Vagina (tissue), 2 donors: Measurements from ENCODE around the gene PLEKHM2. TPM values are rescaled to one million over a fixed set of nuclear protein-coding genes. Genes with fewer than 3 reads are reported as not detected.

Experiments
- DNase-seq, 2 donors: peaks; one replicate each; pipeline ENCODE4 v3.0.0-alpha.2; 2017; ENCODE audit errors: extremely low spot score in 2 of 2
- H3K27ac ChIP-seq: fragments of 200-600 bp; sonication (generic); one replicate; pipeline ENCODE4 v1.5.1; 2019
- H3K27me3 ChIP-seq: fragments of 200-600 bp; sonication (generic); one replicate; pipeline ENCODE4 v1.5.1; 2019
- H3K36me3 ChIP-seq, 2 donors: fragments of 200-600 bp; sonication (generic); one replicate each; pipeline ENCODE4 v1.5.1; 2017 to 2019
- H3K4me1 ChIP-seq: fragments of 200-600 bp; sonication (generic); one replicate; pipeline ENCODE4 v1.5.1; 2019
- H3K4me3 ChIP-seq, 2 donors: fragments of 200-600 bp; sonication (generic); 1 replicate in 1 of 2; 2 replicates in 1 of 2; pipeline ENCODE4 v1.5.1; 2016 to 2019
- H3K9me3 ChIP-seq: fragments of 200-600 bp; sonication (generic); one replicate; pipeline ENCODE4 v1.5.1; 2019
- CTCF ChIP-seq, 3 experiments: fragments of 450-650 bp in 2 of 3; fragments of 200-600 bp in 1 of 3; sonication (generic) in 1 of 3; IDR thresholded peaks; one replicate each; pipeline ENCODE4 v1.5.1; 2017 to 2019; ENCODE audit warnings: antibody characterized with exemption in 3 of 3, mild to moderate bottlenecking in 2 of 3, moderate library complexity in 2 of 3
- POLR2A ChIP-seq, 2 donors: fragments of 450-650 bp; IDR thresholded peaks; one replicate each; pipeline ENCODE4 v1.6.1; 2017; ENCODE audit warnings: antibody characterized with exemption in 2 of 2, mild to moderate bottlenecking in 2 of 2, moderate library complexity in 2 of 2
- POLR2AphosphoS5 ChIP-seq, 2 donors: sonication (generic); formaldehyde crosslinking; IDR thresholded peaks; one replicate each; pipeline ENCODE4 v1.9.0; 2017; ENCODE audit warnings: antibody characterized with exemption in 2 of 2, mild to moderate bottlenecking in 2 of 2, low read depth in 1 of 2; ENCODE audit not compliant: insufficient read depth in 1 of 2
- intact Hi-C: fragments of 100-400 bp; cut with DNase I; formaldehyde crosslinking; loops from one replicate; pipeline ENCODE4 v1.15.1; 2023
- total RNA-seq: library from RNA; depleted of rRNA; stranded (reverse); fragments of >200 nt; gene quantifications from one replicate; pipeline ENCODE4 v1.2.3, GENCODE V29; 2016

PLEKHM2 gene
- total RNA-seq, 1 donor from 2014 or later, result 56.2 TPM

- intact Hi-C loops, result loop anchor here (10.0 kb wide), 1 partner anchor 94 kb away; the partner anchor contains the start of gene DDI2
- TF ChIP-seq POLR2AphosphoS5 (IDR thresholded peaks at IDR 0.05; ENCODE audit: insufficient read depth in 1 of 2, low read depth in 1 of 2), result no peak
- no peak for TF ChIP-seq CTCF (IDR thresholded peaks at IDR 0.05)
- TF ChIP-seq POLR2A (IDR thresholded peaks at IDR 0.05), result no peak
- no peaks in the 10 kb centered on the region for H3K9me3 ChIP-seq
- no peaks in the 10 kb centered on the region for H3K27me3 ChIP-seq
- H3K36me3 ChIP-seq, result no peaks in the 10 kb centered on the region
- no peak for DNase-seq
- peaks cover 49% of the 10 kb centered on the region for H3K4me1 ChIP-seq
- H3K27ac ChIP-seq, result peak overlapping the region; percentile 3
- no peak overlapping the region for H3K4me3 ChIP-seq
These were observed 25.1 kb downstream of the PLEKHM2 start for GRCh38 chr1:15709226-15709625.

- peaks cover 31% of the 10 kb centered on the region for H3K4me1 ChIP-seq
- H3K27me3 ChIP-seq, result no peaks in the 10 kb centered on the region
- intact Hi-C loops, result no loop called here
- no peak overlapping the region for H3K27ac ChIP-seq
- no peak for TF ChIP-seq CTCF (IDR thresholded peaks at IDR 0.05)
- TF ChIP-seq POLR2AphosphoS5 (IDR thresholded peaks at IDR 0.05; ENCODE audit: insufficient read depth in 1 of 2, low read depth in 1 of 2), result no peak
- no peak for TF ChIP-seq POLR2A (IDR thresholded peaks at IDR 0.05)
- no peaks in the 10 kb centered on the region for H3K9me3 ChIP-seq
- DNase-seq, result no peak
- H3K36me3 ChIP-seq, result peaks cover 0 to 13% of the 10 kb centered on the region in 2 donors
- H3K4me3 ChIP-seq, result no peak overlapping the region
These were observed 28.0 kb downstream of the PLEKHM2 start for GRCh38 chr1:15712168-15712567.

GRCh38 chr1:15714406-15715136 is 30.5 kb downstream of the PLEKHM2 start:
- TF ChIP-seq POLR2A (IDR thresholded peaks at IDR 0.05) (no peak), POLR2AphosphoS5 (IDR thresholded peaks at IDR 0.05; ENCODE audit: insufficient read depth in 1 of 2, low read depth in 1 of 2) (peak in 1 of 2 donors; percentile 12)
- DNase-seq, result no peak
- peak overlapping the region; percentile 80 for H3K27ac ChIP-seq
- intact Hi-C loops, result no loop called here
- peaks cover 16% of the 10 kb centered on the region for H3K4me1 ChIP-seq
- H3K36me3 ChIP-seq, result peaks cover 0 to 36% of the 10 kb centered on the region in 2 donors
- H3K9me3 ChIP-seq, result no peaks in the 10 kb centered on the region
- no peaks in the 10 kb centered on the region for H3K27me3 ChIP-seq
- H3K4me3 ChIP-seq, result no peak overlapping the region

GRCh38 chr1:15717418-15718125 is 33.5 kb downstream of the PLEKHM2 start:
- no peaks in the 10 kb centered on the region for H3K27me3 ChIP-seq
- H3K27ac ChIP-seq, result no peak overlapping the region
- DNase-seq, result no peak
- intact Hi-C loops, result no loop called here
- no peak for TF ChIP-seq CTCF (IDR thresholded peaks at IDR 0.05)
- TF ChIP-seq POLR2AphosphoS5 (IDR thresholded peaks at IDR 0.05; ENCODE audit: insufficient read depth in 1 of 2, low read depth in 1 of 2), result no peak
- no peak for TF ChIP-seq POLR2A (IDR thresholded peaks at IDR 0.05)
- H3K4me1 ChIP-seq, result peaks cover 16% of the 10 kb centered on the region
- peaks cover 0 to 61% of the 10 kb centered on the region in 2 donors for H3K36me3 ChIP-seq
- H3K4me3 ChIP-seq, result no peak overlapping the region
- H3K9me3 ChIP-seq, result no peaks in the 10 kb centered on the region

- Histone ChIP-seq H3K36me3 (peaks cover 0 to 67% of the 10 kb centered on the region in 2 donors), H3K27me3 (no peaks in the 10 kb centered on the region), H3K4me3 (no peak overlapping the region), H3K27ac (no peak overlapping the region), H3K9me3 (no peaks in the 10 kb centered on the region), H3K4me1 (peaks cover 16% of the 10 kb centered on the region)
- intact Hi-C loops, result no loop called here
- no peak for DNase-seq
- TF ChIP-seq CTCF (IDR thresholded peaks at IDR 0.05) (no peak), POLR2AphosphoS5 (IDR thresholded peaks at IDR 0.05; ENCODE audit: insufficient read depth in 1 of 2, low read depth in 1 of 2) (no peak), POLR2A (IDR thresholded peaks at IDR 0.05) (no peak)
These were observed 34.1 kb downstream of the PLEKHM2 start for GRCh38 chr1:15718199-15718601.
